Measurements from ENCODE around the gene NOVA2. TPM values are rescaled to one million over a fixed set of nuclear protein-coding genes. Genes with fewer than 3 reads are reported as not detected.

Gene NOVA2
- total RNA-seq, 1 donor from 2014 or later = 11.3 TPM

GRCh38 chr19:45938733-45939319 lies 34.8 kb downstream of the NOVA2 start:
- no peaks in the 10 kb centered on the region for H3K9me3 ChIP-seq
- no peaks in the 10 kb centered on the region for H3K4me1 ChIP-seq
- no peak overlapping the region for H3K4me3 ChIP-seq
- no peak overlapping the region for H3K27ac ChIP-seq
- no peaks in the 10 kb centered on the region for H3K27me3 ChIP-seq
- TF ChIP-seq CTCF (IDR thresholded peaks at IDR 0.05) = no peak
- no peak for DNase-seq (ENCODE audit: low spot score in 2 of 2)
- intact Hi-C loops (cut with DNase I) = no loop called here
- H3K36me3 ChIP-seq = no peaks in the 10 kb centered on the region

GRCh38 chr19:45935267-45935666 lies 38.4 kb downstream of the NOVA2 start:
- DNase-seq (ENCODE audit: low spot score in 2 of 2) = no peak
- H3K36me3 ChIP-seq = no peaks in the 10 kb centered on the region
- intact Hi-C loops (cut with DNase I) = no loop called here
- no peaks in the 10 kb centered on the region for H3K9me3 ChIP-seq
- no peak overlapping the region for H3K27ac ChIP-seq
- TF ChIP-seq CTCF (IDR thresholded peaks at IDR 0.05) = no peak
- H3K27me3 ChIP-seq = no peaks in the 10 kb centered on the region
- no peaks in the 10 kb centered on the region for H3K4me1 ChIP-seq
- no peak overlapping the region for H3K4me3 ChIP-seq

GRCh38 chr19:45934551-45935230 lies 39.0 kb downstream of the NOVA2 start:
- Histone ChIP-seq H3K27ac (no peak overlapping the region), H3K27me3 (no peaks in the 10 kb centered on the region), H3K4me1 (no peaks in the 10 kb centered on the region), H3K36me3 (no peaks in the 10 kb centered on the region), H3K9me3 (no peaks in the 10 kb centered on the region), H3K4me3 (no peak overlapping the region)
- DNase-seq (ENCODE audit: low spot score in 2 of 2) = no peak
- intact Hi-C loops (cut with DNase I) = no loop called here
- TF ChIP-seq CTCF (IDR thresholded peaks at IDR 0.05) = no peak

GRCh38 chr19:45933759-45934158 lies 39.9 kb downstream of the NOVA2 start:
- intact Hi-C loops (cut with DNase I) = no loop called here
- Histone ChIP-seq H3K27ac (no peak overlapping the region), H3K36me3 (no peaks in the 10 kb centered on the region), H3K4me3 (no peak overlapping the region), H3K4me1 (no peaks in the 10 kb centered on the region), H3K9me3 (no peaks in the 10 kb centered on the region), H3K27me3 (no peaks in the 10 kb centered on the region)
- no peak for TF ChIP-seq CTCF (IDR thresholded peaks at IDR 0.05)
- DNase-seq (ENCODE audit: low spot score in 2 of 2) = no peak

GRCh38 chr19:45931055-45931454 lies 42.6 kb downstream of the NOVA2 start:
- no peak for TF ChIP-seq CTCF (IDR thresholded peaks at IDR 0.05)
- DNase-seq (ENCODE audit: low spot score in 2 of 2) = no peak
- peaks cover 0 to 3% of the 10 kb centered on the region in 2 donors for H3K4me1 ChIP-seq
- intact Hi-C loops (cut with DNase I) = no loop called here
- no peaks in the 10 kb centered on the region for H3K9me3 ChIP-seq
- H3K27ac ChIP-seq = no peak overlapping the region
- no peaks in the 10 kb centered on the region for H3K27me3 ChIP-seq
- no peak overlapping the region for H3K4me3 ChIP-seq
- no peaks in the 10 kb centered on the region for H3K36me3 ChIP-seq

Measured in ascending aorta (tissue), 2 donors.